H4 (cell line): ENCODE results near the gene ABCA3. TPM values are rescaled to one million over a fixed set of nuclear protein-coding genes. Genes with fewer than 3 reads are reported as not detected.
"Not testable (repeated sequence)": the region's sequence is repeated elsewhere in the genome, so short reads cannot be mapped to it uniquely, and the experiment has no call there.

Experiments used
- DNase-seq: peaks from one replicate; pipeline ENCODE4 v3.0.0-alpha.2; 2015; ENCODE audit warnings: low spot score
- total RNA-seq: library from RNA; depleted of rRNA; stranded (reverse); fragments of >200 nt; shearing (Covaris generic); gene quantifications from 2 replicates; pipeline ENCODE4 v1.2.3, GENCODE V29; 2014; rRNA removed

ABCA3 gene
- 0.25 and 0.41 TPM in 2 replicates for total RNA-seq

GRCh38 chr16:2340564-2341455 is at the start of gene ABCA3:
TSS of gene ABCA3 (minus strand) at chr16:2340728. CDS start at chr16:2326466, 14,262 bp downstream.
- DNase-seq = peak; percentile 87

DNA sequence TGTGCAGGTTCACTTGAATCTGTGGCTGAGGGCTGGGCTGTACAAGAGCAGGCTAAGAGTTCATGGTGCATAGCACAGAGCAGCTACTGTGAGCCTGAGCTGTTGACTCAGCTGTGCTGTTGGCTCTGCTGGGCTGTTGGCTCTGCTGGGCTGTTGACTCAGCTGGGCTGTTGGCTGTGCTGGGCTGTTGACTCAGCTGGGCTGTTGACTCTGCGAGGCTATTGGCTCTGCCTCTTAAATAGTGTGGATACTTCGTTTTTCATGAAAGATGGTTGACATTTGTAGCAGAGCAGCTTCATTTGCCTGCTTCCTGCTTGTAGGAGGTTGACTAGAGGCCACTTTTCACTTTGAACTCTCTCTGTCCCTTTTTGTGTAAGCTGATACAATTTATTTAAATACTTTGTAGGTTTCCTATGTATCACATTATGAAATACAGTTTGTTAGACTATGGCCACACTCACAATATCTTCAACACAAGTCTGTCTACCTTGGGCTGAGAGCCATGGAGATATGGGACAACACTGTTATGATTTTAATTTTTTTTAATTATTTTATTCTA is 48.4 kb upstream of the ABCA3 start:
- DNase-seq = no peak

GRCh38 chr16:2388139-2388874 is 47.8 kb upstream of the ABCA3 start:
- no peak for DNase-seq

DNA sequence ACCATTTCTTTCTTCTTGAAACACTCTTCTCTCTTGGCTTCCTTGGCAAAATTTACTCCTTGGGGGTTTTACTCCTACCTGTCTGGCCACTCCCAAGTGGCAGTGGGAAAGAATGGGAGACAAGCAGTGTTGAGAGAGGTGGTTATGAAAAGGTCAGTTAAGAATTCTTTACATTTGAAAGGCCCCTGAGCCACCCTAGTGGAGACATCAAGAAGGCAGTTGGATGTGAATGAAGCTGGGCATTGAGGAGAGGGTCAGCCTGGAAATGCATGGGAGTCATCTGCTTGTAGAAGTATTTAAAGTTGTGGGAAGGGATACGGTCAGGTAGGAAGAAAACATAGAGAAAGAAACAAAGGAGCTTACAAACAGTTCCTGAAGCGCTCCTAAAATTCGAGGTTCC is 46.5 kb upstream of the ABCA3 start:
- no peak for DNase-seq

DNA sequence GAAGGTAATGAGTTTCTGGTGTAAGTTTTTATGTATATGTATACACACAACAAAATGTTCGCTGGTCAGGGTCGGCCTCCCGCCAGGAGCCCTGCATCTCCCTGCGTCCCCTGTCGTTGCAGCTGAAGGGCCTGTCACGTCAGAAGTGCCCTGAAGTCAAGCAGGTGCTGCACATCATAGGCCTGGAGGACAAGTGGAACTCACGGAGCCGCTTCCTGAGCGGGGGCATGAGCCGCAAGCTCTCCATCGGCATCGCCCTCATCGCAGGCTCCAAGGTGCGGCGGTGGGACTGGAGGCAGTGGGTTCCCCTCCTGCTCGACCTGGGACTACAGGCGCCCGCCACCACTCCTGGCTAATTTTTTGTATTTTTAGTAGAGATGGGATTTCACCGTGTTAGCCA is 45.5 kb upstream of the ABCA3 start:
- not testable (repeated sequence) for DNase-seq

- DNase-seq = peak; percentile 35
Observed at GRCh38 chr16:2385190-2385836, 44.8 kb upstream of the ABCA3 start.

- DNase-seq = no peak
Observed at GRCh38 chr16:2384426-2384825, 43.9 kb upstream of the ABCA3 start.

GRCh38 chr16:2383501-2383900 is 43.0 kb upstream of the ABCA3 start:
- no peak for DNase-seq

DNA sequence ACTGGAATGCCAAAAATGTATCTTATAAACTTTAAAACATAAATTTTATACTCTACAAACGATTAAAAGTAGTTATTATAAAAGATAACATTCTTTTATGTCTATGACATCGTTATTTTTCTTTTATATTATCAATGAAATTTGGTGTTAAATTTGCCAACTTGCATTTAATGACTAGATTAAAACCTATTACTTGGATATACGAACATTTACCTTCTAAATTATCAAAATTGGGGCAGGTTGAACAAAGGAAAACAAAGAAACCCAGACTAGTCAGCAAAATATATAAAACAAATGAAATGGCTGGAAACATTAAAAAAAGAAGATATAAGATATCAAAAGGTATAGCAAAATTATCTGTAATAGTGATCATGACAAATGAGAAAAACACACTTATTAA is 34.1 kb upstream of the ABCA3 start:
- DNase-seq = no peak

DNA sequence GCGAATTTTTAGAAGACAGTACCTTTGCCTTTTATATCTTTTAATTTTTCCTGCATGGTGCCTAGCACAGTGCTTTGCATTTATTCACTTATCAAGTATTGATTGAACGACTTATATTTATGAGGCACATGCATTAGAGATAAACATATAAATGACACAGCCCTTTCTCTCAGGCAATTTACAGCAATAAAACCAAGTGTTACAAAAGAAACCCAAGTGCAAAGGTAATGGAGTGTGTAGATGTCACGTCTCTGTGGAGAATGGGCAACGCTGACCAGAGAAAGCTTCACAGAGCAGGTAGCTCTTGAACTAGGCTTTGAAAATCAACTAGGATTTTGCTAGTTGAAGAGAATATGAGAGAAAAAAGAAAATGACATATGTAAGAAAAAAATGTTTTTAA is 32.6 kb upstream of the ABCA3 start:
- no peak for DNase-seq

GRCh38 chr16:2372684-2373083 is 32.2 kb upstream of the ABCA3 start:
- no peak for DNase-seq

GRCh38 chr16:2371421-2371820 is 30.9 kb upstream of the ABCA3 start:
- no peak for DNase-seq

DNA sequence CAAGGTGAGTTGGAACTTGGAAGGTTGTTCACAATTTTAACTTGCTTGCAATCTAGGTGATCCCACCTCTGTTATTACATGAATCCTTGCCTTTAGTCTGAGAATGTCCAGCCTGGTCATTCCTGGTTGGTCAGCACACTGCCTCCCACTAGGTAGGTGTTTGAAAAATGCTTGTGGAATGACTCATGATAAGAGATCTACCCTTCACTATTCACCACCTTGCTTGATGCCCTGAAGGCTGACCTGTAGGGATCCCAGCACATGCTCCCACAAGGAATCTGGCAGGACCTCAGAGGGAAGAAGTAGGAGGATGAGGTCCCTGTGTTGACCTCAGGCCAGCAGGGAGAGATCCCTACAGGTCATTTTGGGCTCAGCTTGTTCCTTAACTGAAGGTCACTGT is 30.2 kb upstream of the ABCA3 start:
- no peak for DNase-seq

DNA sequence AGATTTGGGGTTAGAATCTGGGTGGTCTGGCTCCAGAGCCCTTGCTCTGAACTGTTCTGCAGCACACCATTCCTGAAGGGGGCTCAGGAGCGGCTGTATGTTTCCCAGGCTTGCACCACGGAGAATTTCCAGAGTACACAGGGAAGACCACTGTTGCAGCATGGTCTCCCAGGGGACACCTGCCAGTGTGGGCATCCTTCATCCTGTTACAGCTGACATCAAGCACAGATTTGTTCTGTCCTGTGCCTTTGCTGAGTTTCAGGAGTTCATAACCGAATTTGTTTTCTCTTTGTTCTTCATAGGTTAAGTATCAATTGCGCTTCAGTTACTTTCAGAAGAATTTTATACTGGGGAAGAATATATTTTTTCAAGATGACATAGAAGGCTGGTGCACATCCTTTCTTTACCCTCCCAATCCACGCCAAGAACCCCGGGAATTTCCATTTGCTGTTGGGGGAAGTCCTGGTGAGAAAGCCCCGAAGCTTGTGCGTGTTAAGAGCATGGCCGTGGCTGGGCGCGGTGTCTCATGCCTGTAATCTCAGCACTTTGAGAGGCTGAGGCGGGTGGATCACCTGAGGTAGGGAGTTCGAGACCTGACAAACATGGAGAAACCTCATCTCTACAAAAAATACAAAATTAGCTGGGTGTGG is 26.3 kb upstream of the ABCA3 start:
- DNase-seq = no peak

GRCh38 chr16:2365397-2366294 is 25.1 kb upstream of the ABCA3 start:
- no peak for DNase-seq

- no peak for DNase-seq
Observed at GRCh38 chr16:2364638-2365210, 24.2 kb upstream of the ABCA3 start.

DNA sequence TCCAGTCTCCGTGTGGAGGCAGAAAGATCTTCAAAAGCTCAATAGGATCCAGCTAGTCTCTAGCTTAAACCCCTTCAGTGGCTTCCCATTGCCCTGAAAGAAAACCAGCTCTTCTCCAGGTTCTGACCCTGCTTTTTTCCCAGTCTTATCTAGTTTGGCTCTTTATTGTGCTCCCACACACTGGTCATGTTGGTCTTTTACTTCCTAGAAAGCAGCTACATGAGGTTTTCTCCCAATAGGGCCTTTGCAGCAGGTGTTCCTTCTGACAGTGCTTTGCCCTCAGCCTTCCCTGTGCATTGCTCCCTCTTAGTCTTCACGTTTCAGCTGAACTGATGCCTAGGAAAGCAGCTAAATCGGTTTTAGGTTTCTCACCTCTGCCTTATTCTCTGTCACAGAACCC is 21.7 kb upstream of the ABCA3 start:
- DNase-seq = no peak

- no peak for DNase-seq
Observed at GRCh38 chr16:2361129-2361528, 20.6 kb upstream of the ABCA3 start.

DNA sequence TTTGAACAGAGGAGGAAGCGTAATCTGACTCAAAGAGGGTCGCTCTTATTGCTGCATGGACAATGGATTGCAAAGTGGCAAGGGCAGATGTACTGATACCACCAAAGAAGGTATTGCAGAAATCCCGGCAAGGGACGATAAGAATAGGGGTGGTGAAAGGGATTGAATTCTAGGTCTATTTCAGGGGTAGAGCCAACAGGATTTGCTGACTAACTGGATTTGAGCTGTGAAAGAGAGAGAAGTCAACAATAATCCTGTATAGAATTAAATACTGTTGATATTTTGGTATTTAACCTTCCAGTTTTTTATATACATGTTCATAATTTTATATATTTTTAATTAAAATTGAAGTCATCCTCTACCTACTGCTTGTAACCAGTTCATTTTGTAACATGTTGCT is 19.4 kb upstream of the ABCA3 start:
- DNase-seq = no peak

- no peak for DNase-seq
Observed at GRCh38 chr16:2358811-2359210, 18.3 kb upstream of the ABCA3 start.
